HG02970 (cell line): Measurements from ENCODE around the gene KRTCAP2.
A peak's percentile ranks its signal among the peaks of the same experiment; 100 is the strongest.
"Not testable (repeated sequence)": the region's sequence is repeated elsewhere in the genome, so short reads cannot be mapped to it uniquely, and the experiment has no call there.

Experiments
- ATAC-seq: cut with Tn5 transposase; IDR thresholded peaks from one replicate; pipeline ENCODE4 v1.9.1; 2021; ENCODE audit warnings: mild to moderate bottlenecking, moderate library complexity, moderate number of reproducible peaks; ENCODE audit not compliant: unreplicated experiment, low FRiP score

Gene KRTCAP2

GRCh38 chr1:155170806-155171205 lies 2.3 kb downstream of the KRTCAP2 start:
- ATAC-seq, result no peak

- ATAC-seq, result no peak
These were observed 2.9 kb downstream of the KRTCAP2 start for GRCh38 chr1:155170101-155170785.

- no peak for ATAC-seq
These were observed 3.6 kb downstream of the KRTCAP2 start for GRCh38 chr1:155169541-155169940.

- ATAC-seq, result no peak
These were observed 4.5 kb downstream of the KRTCAP2 start for GRCh38 chr1:155168456-155169210.

GRCh38 chr1:155168105-155168445 lies 5.0 kb downstream of the KRTCAP2 start:
- ATAC-seq, result not testable (repeated sequence)

- no peak for ATAC-seq
These were observed 5.7 kb downstream of the KRTCAP2 start for GRCh38 chr1:155167166-155168104.

GRCh38 chr1:155166471-155167165 lies 6.5 kb downstream of the KRTCAP2 start:
- no peak for ATAC-seq

GRCh38 chr1:155166051-155166470 lies 7.0 kb downstream of the KRTCAP2 start:
- ATAC-seq, result no peak

- not testable (repeated sequence) for ATAC-seq
These were observed 8.5 kb downstream of the KRTCAP2 start for GRCh38 chr1:155164625-155165024.

- not testable (repeated sequence) for ATAC-seq
These were observed 9.3 kb downstream of the KRTCAP2 start for GRCh38 chr1:155163785-155164184.

- ATAC-seq, result not testable (repeated sequence)
These were observed 10.5 kb downstream of the KRTCAP2 start for GRCh38 chr1:155162631-155163030.

- ATAC-seq, result no peak
These were observed 13.0 kb downstream of the KRTCAP2 start for GRCh38 chr1:155160128-155160527.

GRCh38 chr1:155158991-155159390 lies 14.1 kb downstream of the KRTCAP2 start:
- no peak for ATAC-seq

GRCh38 chr1:155155996-155156643 lies 17.0 kb downstream of the KRTCAP2 start:
- not testable (repeated sequence) for ATAC-seq

- ATAC-seq, result no peak
These were observed 27.6 kb downstream of the KRTCAP2 start for GRCh38 chr1:155145491-155145890.

- ATAC-seq, result no peak
These were observed 31.4 kb downstream of the KRTCAP2 start for GRCh38 chr1:155141749-155142148.

GRCh38 chr1:155140630-155140953 lies 32.5 kb downstream of the KRTCAP2 start:
- ATAC-seq, result no peak

GRCh38 chr1:155139895-155140629 lies 33.0 kb downstream of the KRTCAP2 start, which contains the start of gene DPM3:
TSS of gene DPM3 (minus strand) at chr1:155140531. CDS start at chr1:155140240, 291 bp downstream.
- ATAC-seq, result peak; percentile 39
